ENCODE measurements around the gene AKNA.
"Not testable (repeated sequence)": the region's sequence is repeated elsewhere in the genome, so short reads cannot be mapped to it uniquely, and the experiment has no call there.

The AKNA gene

DNA sequence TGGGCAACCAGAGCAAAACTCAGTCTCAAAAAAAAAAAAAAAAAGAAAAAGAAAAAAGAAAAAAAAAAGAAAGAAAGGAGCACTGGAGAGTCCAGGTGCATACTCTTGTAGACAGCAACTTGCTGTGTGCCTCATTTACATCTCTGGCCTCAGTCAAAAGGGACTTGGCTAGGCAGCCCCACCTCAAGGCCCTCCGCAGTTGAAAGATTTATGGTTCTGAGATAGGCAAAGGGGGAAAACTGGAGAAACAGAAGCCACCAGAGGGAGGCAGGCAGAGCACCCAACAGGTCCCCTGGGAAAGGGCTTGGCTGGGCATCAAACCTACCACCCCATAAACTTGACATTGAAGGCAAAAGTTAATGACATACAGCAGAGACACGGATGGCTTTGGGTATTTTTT is 52.0 kb downstream of the AKNA start:
- DNase-seq: no peak

- no peak for DNase-seq
Measured at GRCh38 chr9:114334490-114334889, 53.3 kb downstream of the AKNA start.

GRCh38 chr9:114333718-114334117 is 54.1 kb downstream of the AKNA start:
- not testable (repeated sequence) for DNase-seq

GRCh38 chr9:114332474-114333040 is 55.2 kb downstream of the AKNA start:
- DNase-seq: not testable (repeated sequence)

DNA sequence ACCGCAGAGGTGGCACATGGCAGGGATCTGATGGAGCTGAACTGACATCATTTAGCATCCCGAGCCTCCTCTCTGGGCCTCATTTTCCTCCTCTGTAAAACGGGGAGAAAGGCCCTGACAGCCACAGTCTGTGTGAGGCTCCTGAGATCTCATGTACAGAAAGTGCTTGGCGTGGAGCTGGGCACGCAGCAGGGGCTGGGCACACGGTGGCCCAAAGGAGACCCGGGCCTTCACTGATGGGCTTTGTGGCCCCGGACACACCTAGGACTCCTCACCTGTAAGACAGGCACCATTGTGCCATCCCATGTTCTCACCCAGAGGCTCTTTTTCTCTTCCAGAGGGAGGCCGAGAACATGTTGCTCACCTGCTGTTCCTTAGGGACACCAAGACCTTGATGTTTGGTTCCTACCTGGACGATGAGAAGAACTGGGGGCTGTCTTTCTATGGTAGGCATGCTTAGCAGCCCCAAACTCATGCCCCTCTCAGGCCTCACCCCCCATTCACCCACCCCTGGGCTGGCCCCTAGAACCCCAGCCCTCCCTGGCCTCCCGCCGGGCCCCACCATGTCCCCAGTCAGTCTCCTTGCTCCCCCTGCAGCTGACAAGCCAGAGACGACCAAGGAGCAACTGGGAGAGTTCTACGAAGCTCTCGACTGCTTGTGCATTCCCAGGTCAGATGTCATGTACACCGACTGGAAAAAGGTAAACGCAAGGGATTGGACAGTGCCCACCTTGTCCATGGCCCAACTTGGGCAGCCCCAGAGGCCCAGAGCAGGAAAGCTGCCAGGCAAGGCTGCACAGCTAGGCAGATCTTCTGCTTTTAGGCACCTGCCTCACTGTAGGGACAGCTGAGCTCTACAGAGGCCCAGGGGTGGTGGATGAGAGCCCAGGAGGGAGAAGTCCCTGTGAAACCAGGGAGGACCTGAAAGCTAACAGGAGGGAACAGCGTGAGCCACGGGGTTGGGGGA is 56.3 kb downstream of the AKNA start:
- DNase-seq: not testable (repeated sequence)

DNA sequence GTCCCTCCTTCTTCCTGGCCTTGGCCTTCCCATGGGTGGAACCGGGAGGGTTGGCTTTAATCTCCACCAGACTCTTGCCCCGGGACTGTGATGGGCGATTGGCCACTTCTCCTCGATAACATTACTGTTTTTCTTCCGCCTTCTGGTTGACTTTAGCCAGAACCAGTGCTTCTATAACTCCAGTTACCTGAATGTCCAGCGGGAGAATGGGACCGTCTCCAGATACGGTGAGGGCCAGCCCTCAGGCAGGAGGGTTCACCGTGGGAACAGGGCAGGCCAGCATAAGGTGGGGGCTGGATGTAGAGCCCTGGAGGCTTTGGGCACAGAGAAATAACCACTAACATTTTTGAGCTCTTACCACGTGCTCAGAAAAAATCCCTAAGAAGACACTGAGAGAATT is 57.1 kb downstream of the AKNA start:
- no peak for DNase-seq

- DNase-seq: not testable (repeated sequence)
Measured at GRCh38 chr9:114329625-114330022, 58.2 kb downstream of the AKNA start, which contains the start of gene ORM2. ORM2 (plus strand) TSS chr9:114329869; CDS start chr9:114329905, 36 bp downstream.

DNA sequence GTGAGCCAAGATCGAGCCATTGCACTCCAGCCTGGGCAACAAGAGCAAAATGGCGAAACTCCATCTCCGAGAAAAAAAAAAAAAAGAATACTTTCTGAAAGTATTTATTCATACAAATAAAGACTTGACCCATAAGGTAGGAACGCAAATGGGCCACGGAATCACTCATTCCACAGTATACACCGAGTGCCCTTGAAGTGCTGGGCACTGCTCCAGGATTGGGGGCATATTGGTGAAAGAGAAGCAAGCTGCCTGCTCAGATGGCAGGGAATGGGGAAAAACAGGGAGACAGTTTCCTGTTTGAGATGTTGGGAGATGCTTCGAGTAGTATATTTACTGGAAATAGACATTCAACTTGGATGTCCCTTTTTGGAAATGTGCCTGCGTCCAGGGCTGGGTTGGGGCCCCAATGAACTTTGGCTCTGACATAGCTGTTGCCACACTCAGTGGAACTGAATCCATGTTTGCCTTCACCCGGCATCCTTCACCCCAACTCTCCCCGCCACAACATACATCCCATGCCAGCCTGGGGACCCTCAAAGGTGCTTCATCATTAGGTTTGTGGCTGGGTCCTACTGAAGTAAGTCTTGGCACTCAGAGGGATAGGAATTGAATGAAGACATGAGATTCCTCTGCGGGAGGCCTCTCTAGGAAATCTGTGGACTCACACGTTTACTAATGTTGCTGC is 58.7 kb downstream of the AKNA start:
- DNase-seq: not testable (repeated sequence)

DNA sequence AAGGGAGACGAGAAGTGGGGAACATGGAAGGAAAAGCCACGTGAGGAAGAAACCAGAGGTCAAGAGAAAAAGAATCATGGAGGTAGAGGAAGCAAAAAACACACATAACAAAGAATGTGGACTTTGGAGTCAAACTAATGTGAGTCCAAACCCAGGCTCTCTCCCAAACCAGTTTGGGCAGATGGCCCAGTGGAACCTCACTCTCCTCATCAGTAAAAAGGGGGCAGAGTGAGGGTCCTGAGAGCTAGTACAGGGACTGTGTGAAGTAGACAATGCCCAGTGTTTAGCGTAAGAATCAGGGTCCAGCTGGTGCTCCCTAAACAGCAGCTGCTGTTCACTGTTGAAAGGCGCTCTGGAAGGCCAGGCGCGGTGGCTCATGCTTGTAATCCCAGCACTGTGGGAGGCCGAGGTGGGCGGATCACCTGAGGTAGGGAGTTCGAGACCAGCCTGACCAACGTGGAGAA is 59.4 kb downstream of the AKNA start:
- DNase-seq: not testable (repeated sequence)

DNA sequence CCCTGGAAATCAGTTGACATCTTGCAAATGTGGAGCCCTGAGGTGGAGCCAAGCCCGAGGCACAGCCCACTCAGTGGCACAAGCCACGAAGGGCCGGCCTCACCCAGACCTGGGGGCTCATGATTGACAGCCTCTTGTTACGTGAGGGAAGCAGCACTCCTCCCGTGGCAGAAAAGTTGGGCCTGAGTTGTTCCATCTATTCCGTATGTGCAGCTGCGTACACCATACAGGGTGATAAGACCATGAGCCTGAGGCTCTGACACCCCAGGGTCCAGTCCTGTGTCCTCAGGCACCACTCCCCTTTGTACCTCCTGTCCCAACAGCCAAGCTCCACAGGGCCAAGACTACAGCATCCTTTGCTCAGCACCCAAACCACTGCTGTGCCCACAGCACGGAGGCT is 60.0 kb downstream of the AKNA start:
- no peak for DNase-seq

- not testable (repeated sequence) for DNase-seq
Measured at GRCh38 chr9:114325684-114326254, 62.0 kb downstream of the AKNA start.

GRCh38 chr9:114324965-114325364 is 62.8 kb downstream of the AKNA start:
- not testable (repeated sequence) for DNase-seq

DNA sequence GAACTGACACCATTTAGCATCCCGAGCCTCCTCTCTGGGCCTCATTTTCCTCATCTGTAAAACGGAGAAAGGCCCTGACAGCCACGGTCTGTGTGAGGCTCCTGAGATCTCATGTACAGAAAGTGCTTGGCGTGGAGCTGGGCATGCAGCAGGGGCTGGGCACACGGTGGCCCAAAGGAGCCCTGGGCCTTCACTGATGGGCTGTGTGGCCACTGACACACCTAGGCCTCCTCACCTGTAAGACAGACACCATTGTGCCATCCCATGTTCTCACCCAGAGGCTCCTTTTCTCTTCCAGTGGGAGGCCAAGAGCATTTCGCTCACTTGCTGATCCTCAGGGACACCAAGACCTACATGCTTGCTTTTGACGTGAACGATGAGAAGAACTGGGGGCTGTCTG is 63.3 kb downstream of the AKNA start:
- DNase-seq: no peak

DNA sequence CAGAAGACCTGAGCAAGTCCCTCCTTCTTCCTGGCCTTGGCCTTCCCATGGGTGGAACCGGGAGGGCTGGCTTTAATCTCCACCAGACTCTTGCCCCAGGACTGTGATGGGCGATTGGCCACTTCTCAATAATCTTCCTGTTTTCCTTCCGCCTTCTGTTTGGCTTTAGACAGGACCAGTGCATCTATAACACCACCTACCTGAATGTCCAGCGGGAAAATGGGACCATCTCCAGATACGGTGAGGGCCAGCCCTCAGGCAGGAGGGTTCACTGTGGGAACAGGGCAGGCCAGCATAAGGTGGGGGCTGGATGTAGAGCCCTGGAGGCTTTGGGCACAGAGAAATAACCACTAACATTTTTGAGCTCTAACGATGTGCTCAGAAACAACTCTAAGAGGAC is 63.9 kb downstream of the AKNA start:
- DNase-seq: not testable (repeated sequence)

GRCh38 chr9:114322831-114323531 is 64.8 kb downstream of the AKNA start, which contains the start of gene ORM1:
ORM1 (plus strand) TSS chr9:114323098; CDS start chr9:114323134, 36 bp downstream.
- DNase-seq: not testable (repeated sequence)

DNA sequence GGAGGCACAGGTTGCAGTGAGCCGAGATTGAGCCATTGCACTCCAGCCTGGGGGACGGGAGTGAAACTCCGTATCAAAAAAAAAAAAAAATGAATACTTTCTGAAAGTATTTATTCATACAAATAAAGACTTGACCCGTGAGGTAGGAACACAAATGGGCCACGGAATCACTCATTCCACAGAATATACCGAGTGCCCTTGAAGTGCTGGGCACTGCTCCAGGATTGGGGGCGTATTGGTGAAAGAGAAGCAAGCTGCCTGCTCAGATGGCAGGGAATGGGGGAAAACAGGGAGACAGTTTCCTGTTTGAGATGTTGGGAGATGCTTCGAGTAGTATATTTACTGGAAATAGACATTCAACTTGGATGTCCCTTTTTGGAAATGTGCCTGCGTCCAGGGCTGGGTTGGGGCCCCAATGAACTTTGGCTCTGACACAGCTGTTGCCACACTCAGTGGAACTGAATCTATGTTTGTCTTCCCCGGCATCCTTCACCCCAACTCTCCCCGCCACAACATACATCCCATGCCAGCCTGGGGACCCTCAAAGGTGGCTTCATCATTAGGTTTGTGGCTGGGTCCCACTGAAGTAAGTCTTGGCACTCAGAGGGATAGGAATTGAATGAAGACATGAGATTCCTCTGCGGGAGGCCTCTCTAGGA is 65.5 kb downstream of the AKNA start:
- not testable (repeated sequence) for DNase-seq

DNA sequence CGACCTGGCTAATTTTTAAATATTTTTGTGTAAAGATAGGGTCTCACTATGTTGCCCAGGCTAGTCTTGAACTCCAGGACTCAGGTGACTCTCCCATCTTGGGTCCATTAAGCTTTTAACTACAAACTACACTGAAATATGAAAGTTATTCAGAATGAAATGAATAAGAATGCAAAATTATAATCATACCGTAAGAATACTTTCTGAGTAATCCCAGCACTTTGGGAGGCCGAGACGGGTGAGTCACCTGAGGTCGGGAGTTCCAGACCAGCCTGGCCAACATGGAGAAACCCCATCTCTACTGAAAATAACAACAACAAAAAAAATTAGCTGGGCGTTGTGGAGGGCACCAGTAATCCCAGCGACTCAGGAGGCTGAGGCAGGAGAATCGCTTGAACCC is 66.0 kb downstream of the AKNA start:
- no peak for DNase-seq

- not testable (repeated sequence) for DNase-seq
Measured at GRCh38 chr9:114320710-114321109, 67.1 kb downstream of the AKNA start.

- no peak for DNase-seq
Measured at GRCh38 chr9:114319147-114319546, 68.6 kb downstream of the AKNA start.

DNA sequence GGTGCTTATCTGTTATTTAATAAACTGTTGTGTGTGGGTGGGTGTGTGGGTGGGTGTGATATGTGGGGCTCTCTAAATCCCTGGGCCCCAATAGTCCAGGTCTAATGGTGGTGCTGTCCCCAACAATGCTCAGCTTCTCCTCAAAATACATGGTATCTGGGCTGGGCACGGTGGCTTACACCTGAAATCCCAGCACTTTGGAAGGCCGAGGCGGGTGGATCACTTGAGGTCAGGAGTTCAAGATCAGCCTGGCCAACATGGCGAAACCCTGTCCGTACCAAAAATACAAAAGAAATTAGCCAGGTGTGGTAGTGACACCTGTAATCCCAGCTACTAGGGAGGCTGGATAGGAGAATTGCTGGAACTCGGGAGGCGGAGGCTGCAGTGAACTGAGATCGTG is 69.4 kb downstream of the AKNA start:
- no peak for DNase-seq

- DNase-seq: no peak
Measured at GRCh38 chr9:114317665-114318357, 70.0 kb downstream of the AKNA start.

Data from NCI-H2029 treated with DMSO at 0.1 percent for 48 hours (cell line).